ENCODE results near the gene EDC4. TPM values are rescaled to one million over a fixed set of nuclear protein-coding genes. Genes with fewer than 3 reads are reported as not detected.
A peak's percentile ranks its signal among the peaks of the same experiment; 100 is the strongest.

The EDC4 gene
- total RNA-seq: 125 TPM

DNA sequence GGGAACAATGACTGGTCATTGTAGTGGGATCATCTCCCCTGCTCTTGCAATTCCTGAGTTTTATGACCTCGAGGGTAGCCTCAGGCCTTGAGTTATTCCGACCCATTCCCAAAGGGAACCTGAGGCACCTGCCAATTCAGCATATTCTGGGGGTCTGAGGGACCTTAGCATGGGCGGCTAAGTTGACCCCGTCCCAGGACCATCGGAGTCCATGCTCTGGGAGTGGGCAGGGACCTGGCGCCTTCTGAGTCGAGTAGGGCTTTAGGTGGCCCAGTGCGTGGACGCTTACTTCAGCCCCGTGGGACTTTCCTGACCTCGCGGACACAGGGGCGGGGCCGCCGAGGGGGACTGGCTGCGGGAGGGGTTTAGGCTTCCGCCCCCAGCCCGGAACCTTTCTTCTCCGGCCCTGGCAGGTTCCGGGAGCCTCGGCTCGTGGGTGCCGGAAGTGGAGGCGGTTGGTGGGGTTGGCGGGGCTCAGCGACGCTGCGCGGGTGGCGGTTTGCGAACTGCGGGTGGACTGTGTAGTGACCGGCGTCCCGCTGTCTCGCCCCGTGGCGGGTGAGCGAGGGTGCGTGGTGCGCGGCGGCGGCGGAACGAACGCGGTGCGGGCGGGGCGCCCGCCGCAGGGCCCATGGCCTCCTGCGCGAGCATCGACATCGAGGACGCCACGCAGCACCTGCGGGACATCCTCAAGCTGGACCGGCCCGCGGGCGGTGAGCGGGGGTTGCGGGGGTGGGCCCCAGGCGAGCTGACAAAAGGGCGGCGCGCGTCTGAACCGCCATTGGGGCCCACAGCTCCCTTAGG lies at the start of gene EDC4:
EDC4 (plus strand) TSS at position 422 of the 804 bp plus-strand sequence; CDS start at position 632, 210 bp downstream.
- DNase-seq (ENCODE audit: low spot score in 2 of 2): peak; percentile 41 to 93
- intact Hi-C loops (cut with DNase I): loop anchor here (1.0 to 5.0 kb wide), 2 partner anchors 26 to 41 kb away; partner anchors contain the start of gene CENPT
- TF ChIP-seq, protein P1, sequence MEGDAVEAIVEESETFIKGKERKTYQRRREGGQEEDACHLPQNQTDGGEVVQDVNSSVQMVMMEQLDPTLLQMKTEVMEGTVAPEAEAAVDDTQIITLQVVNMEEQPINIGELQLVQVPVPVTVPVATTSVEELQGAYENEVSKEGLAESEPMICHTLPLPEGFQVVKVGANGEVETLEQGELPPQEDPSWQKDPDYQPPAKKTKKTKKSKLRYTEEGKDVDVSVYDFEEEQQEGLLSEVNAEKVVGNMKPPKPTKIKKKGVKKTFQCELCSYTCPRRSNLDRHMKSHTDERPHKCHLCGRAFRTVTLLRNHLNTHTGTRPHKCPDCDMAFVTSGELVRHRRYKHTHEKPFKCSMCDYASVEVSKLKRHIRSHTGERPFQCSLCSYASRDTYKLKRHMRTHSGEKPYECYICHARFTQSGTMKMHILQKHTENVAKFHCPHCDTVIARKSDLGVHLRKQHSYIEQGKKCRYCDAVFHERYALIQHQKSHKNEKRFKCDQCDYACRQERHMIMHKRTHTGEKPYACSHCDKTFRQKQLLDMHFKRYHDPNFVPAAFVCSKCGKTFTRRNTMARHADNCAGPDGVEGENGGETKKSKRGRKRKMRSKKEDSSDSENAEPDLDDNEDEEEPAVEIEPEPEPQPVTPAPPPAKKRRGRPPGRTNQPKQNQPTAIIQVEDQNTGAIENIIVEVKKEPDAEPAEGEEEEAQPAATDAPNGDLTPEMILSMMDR (IDR thresholded peaks at IDR 0.05): no peak
- no peaks in the 10 kb centered on the region for H3K27me3 ChIP-seq
- H3K9me3 ChIP-seq: no peaks in the 10 kb centered on the region
- H3K4me1 ChIP-seq: peaks cover 0 to 15% of the 10 kb centered on the region in 2 donors
- peaks cover 53 to 57% of the 10 kb centered on the region in 2 donors for H3K36me3 ChIP-seq
- peak within 1 kb of the TSS; percentile 83 to 86 for H3K27ac ChIP-seq
- H3K4me3 ChIP-seq: peak within 1 kb of the TSS; percentile 87 to 91

DNA sequence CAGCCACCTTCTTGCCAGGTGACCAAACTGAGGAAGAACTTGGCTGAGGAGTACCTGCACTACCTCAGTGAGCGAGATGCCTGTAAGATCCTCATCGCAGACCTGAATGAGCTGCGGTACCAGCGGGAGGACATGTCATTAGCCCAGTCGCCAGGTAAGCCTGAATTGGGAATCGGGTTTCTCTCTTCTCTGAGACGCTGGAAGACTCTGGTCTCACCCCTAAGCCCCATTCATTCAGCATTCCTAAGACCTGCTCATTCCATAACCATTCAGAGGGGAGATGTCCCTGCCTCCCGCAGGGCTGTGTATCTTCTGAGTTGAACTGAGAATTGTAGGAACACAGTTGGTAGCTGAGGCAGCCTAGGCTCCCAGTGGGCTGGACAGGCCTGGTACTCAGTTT lies 47.7 kb upstream of the EDC4 start:
- intact Hi-C loops (cut with DNase I): no loop called here
- no peak overlapping the region for H3K27ac ChIP-seq
- H3K36me3 ChIP-seq: peaks cover 24 to 28% of the 10 kb centered on the region in 2 donors
- DNase-seq (ENCODE audit: low spot score in 2 of 2): no peak
- no peak overlapping the region for H3K4me3 ChIP-seq
- TF ChIP-seq, protein P1 (IDR thresholded peaks at IDR 0.05): no peak
- H3K9me3 ChIP-seq: no peaks in the 10 kb centered on the region
- no peaks in the 10 kb centered on the region for H3K27me3 ChIP-seq
- H3K4me1 ChIP-seq: no peaks in the 10 kb centered on the region

DNA sequence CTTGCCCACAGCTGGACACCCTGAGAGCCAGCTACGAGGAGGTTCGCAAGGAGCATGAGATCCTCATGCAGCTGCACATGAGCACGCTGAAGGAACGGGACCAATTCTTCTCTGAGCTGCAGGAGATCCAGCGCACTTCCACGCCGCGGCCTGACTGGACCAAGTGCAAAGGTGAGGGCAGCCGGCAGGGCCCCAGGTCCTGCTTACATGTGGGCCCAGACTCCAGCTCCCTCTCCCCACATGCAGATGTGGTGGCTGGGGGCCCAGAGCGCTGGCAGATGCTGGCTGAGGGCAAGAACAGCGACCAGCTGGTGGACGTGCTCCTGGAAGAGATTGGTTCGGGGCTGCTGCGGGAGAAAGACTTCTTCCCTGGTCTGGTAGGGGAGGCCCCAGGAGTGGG lies 46.9 kb upstream of the EDC4 start:
- no peaks in the 10 kb centered on the region for H3K9me3 ChIP-seq
- no peaks in the 10 kb centered on the region for H3K4me1 ChIP-seq
- no peak for DNase-seq (ENCODE audit: low spot score in 2 of 2)
- no peaks in the 10 kb centered on the region for H3K27me3 ChIP-seq
- H3K4me3 ChIP-seq: no peak overlapping the region
- intact Hi-C loops (cut with DNase I): no loop called here
- TF ChIP-seq, protein P1 (IDR thresholded peaks at IDR 0.05): no peak
- peaks cover 32 to 35% of the 10 kb centered on the region in 2 donors for H3K36me3 ChIP-seq
- no peak overlapping the region for H3K27ac ChIP-seq

DNA sequence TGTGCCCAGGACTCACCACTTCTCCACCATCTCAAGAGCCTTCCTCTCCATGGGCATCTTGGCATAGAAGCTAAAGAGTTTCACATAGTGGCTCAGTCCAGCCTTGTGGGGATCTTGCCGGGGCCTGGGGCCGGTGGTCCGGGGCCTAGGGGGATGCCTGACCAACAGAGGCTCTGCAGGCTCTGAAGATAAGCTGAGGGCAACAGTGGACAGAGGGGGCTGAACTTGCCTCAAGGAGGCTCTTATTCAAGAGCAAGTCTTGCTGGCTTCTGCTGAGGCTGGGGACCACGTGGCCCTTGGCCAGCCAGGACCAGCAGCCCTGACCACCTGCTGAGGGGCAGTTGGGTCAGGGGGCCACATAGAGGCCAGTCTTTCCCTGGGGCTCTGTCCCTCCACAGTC lies 44.2 kb upstream of the EDC4 start:
- Histone ChIP-seq H3K9me3 (no peaks in the 10 kb centered on the region), H3K4me1 (peaks cover 0 to 4% of the 10 kb centered on the region in 2 donors), H3K27me3 (no peaks in the 10 kb centered on the region), H3K4me3 (no peak overlapping the region), H3K27ac (no peak overlapping the region), H3K36me3 (peaks cover 45 to 48% of the 10 kb centered on the region in 2 donors)
- DNase-seq (ENCODE audit: low spot score in 2 of 2): no peak
- TF ChIP-seq, protein P1 (IDR thresholded peaks at IDR 0.05): no peak
- intact Hi-C loops (cut with DNase I): no loop called here

DNA sequence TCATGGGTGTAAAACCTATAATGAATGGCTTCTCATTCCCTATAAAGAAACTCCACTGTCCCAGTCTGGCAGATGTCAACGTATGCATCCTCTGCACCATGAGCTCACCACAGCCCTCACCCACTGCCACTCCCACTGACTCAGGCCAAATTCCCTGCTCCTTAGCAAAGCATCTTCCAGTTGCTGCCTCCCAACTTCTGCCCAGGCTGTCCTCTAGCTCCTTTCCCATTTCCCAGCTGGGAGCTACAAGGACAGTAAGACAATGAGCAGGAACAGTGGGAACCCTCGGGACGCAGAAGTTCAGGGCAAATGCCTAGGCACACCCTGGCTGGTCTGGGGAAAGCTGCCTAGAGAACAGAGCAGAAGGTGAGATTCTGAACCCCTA lies 39.8 kb upstream of the EDC4 start:
- DNase-seq (ENCODE audit: low spot score in 2 of 2): no peak
- intact Hi-C loops (cut with DNase I): loop anchor here (5.0 kb wide), 1 partner anchor 39 kb away; the partner anchor contains the start of gene EDC4
- Histone ChIP-seq H3K4me1 (peaks cover 0 to 8% of the 10 kb centered on the region in 2 donors), H3K27me3 (no peaks in the 10 kb centered on the region), H3K4me3 (peak overlapping the region; percentile 79 to 80), H3K27ac (peak overlapping the region; percentile 69), H3K36me3 (peaks cover 37 to 40% of the 10 kb centered on the region in 2 donors), H3K9me3 (no peaks in the 10 kb centered on the region)
- TF ChIP-seq, protein P1 (IDR thresholded peaks at IDR 0.05): no peak
